Activated CD4-positive, alpha-beta T cell treated with anti-CD3 and anti-CD28 coated beads, Interleukin-2, amount 50 U/mL, for 24 hours (primary cell): ENCODE results near the gene ZNF578.
"Not testable (repeated sequence)": the region's sequence is repeated elsewhere in the genome, so short reads cannot be mapped to it uniquely, and the experiment has no call there.

Experiments
- DNase-seq, 2 donors: peaks; one replicate each; pipeline ENCODE4 v3.0.0-alpha.2; 2020; ENCODE audit warnings: low read depth in 1 of 2, low spot score in 1 of 2

Gene ZNF578

DNA sequence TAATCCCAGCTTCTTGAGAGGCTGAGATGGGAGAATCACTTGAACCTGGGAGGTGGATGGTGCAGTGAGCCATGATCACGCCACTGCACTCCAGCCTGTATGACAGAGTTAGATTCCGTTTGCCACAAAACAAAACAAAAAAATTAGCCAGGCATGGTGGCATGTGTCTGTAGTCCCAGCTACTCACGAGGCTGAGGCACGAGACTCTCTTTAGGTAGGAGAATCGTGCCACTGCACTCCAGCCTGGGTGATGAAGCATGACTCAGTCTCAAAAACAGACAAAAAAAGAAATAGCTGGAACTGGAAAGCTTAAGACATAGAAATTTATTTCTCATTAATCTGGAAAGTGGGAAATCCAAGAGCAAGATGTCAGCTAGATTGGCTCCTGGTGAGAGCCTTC lies 53.9 kb downstream of the ZNF578 start:
- DNase-seq = no peak

DNA sequence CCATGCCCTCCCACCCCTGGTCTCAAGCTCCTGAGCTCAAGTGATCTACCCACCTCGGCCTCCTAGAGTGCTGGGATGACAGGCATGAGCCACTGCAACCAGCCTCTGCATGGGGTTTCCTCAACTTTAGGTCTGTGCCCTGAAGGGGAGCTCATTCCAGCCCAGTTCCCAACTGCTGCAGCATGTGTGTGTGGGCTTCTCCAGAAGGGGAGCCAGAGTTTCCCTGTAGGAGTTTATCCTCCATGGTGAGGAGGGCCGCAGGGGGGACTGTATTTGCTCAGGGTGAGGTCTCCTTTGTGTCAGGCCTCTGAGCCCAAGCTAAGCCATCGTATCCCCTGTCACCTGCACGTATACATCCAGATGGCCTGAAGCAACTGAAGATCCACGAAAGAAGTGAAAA lies 62.8 kb downstream of the ZNF578 start:
- no peak for DNase-seq

DNA sequence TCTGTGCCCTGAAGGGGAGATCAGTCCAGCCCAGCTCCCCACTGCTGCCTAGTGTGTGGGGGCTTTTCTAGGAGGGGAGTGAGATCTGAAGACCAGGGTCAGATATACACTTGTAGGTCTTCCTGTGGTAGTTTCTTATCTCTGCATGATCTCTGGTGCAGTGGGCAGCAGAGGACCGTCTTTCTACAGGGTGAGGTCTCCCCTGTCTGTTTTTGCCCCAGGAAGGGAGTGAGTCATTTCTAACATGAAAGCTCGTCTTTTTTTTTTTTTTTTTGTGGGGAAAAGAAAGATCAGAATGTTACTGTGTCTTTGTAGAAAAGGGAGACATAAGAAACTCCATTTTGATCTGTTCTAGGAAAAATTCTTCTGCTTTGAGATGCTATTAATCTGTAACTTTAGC lies 65.3 kb downstream of the ZNF578 start:
- no peak for DNase-seq

DNA sequence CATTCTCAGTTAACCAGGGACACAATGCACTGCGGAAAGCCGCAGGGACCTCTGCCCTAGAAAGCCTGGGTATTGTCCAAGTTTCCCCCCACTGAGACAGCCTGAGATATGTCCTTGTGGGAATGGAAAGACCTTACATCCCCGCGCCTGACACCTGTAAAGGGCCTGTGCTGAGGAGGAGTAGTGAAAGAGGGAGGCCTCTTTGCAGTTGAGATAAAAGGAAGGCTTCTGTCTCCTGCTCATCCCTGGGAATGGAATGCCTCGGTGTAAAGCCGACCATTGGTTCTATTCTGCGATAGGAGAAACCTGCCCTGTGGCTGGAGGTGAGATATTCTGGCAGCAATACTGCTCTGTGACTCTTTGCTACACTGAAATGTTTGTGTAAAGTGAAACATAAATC lies 65.8 kb downstream of the ZNF578 start:
- DNase-seq = not testable (repeated sequence)

DNA sequence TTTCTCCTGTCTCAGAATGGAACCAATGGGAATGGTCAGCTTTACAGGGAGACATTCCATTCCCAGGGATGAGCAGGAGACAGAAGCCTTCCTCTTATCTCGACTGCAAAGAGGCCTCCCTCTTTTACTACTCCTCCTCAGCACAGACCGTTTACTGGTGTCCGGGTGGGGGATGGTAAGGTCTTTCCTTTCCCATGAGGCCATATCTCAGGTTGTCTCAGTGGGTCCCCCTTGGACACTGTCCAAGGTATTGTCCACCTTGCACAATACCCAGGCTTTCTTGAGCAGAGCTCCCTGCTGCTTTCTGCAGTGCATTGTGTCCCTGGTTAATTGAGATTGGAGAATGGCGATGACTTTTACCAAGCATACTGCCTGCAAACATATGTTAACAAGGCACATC lies 66.7 kb downstream of the ZNF578 start:
- DNase-seq = no peak

DNA sequence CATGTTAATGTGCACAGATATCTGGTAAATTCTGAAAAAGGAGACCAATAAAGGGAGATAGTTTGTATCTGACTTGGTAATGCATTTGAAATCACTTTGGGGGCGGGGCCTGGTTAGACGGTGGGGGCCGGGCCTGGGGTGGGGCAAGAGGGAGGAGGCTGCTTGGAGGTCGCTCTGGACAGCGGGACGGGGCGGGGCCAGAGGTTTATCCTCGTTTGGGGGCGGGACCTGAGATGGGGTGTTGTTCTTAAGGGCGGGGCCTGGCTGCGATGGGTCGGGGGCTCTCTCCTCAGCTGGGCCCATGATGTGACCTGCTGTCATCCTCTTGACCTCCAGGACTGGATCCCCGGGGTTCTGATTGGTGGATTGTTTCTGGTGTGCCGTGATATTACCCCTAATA lies 69.2 kb downstream of the ZNF578 start:
- no peak for DNase-seq

DNA sequence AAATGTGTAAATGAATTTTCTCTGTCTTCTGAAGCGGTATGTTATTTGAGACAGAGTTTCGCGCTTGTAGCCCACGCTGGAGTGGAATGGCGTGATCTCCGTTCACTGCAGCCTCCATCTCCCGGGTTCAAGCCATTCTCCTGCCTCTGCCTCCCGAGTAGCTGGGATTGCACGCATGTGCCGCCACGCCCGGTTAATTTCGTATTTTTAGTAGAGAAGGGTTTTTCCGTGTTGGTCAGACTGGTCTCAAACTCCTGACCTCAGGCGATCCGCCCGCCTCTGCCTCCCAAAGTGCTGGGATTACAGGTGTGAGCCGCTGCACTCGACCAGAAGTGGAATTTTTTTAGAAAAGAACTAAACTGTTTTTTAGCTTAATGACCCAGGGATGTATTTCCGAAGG lies 70.7 kb downstream of the ZNF578 start:
- no peak for DNase-seq

DNA sequence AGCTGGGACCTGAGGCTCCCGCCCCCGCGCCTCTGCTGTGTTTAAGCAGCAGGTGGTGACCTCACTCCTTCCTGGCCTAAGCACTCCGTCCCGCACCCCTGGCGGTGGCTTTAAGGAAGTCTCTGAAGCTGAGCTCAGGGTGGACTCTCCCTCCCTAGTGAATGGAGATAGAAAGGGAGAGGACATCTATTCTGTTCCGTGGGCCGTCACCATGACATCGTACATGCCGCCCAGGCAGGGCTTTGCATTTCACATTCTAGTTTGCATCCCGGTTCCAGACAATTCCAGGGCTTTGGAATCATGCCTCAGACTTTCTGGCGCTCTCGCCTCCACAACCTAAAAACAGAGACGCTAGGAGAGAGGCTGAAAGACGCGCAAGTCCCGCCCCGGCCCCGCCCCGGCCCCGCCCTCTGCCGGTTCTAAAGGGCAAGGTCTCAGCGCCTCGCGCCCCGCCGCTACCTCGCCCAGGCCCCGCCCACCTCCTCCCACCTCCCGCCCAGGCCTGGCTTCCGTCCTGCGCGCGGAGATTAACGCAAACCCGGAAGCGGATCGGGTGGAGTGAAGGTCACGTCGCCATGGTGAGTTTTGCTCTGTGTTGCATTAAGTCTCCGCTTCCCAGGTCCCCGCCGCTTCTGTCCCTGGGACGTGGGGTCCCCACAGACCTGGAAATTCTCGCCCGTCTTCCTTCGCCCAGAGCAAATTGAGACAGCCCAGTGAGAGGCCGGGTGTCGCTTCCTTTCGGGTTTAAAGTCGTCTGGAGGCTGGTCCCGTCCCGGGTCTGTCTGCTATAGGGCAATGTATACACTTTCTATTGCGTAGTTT lies 74.0 kb downstream of the ZNF578 start, which contains the start of gene ZNF808:
TSS of gene ZNF808 (plus strand) at position 535 of the 822 bp plus-strand sequence. CDS start 15,617 bp downstream, outside the sequence.
- peak; percentile 93 to 95 for DNase-seq

DNA sequence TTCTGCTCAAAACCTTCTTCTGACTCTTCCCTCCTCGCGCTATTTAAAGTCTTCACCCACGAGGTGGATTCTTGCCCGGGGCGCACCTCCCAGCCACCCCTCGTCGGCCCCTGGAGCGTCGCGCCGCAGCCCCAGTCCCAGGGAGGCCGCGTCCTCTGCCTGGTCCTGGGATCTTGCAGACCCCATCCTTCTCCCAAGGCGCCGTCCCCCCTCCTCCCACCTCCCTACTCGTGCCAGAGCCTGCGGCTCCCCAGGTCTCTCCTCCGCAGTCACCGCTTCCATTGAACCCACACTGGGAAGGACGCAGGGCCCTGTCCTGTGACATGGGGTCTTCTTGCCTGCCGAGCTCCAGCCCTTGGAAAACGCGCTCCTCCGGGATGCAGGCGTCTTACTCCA lies 74.6 kb downstream of the ZNF578 start:
- DNase-seq = no peak

DNA sequence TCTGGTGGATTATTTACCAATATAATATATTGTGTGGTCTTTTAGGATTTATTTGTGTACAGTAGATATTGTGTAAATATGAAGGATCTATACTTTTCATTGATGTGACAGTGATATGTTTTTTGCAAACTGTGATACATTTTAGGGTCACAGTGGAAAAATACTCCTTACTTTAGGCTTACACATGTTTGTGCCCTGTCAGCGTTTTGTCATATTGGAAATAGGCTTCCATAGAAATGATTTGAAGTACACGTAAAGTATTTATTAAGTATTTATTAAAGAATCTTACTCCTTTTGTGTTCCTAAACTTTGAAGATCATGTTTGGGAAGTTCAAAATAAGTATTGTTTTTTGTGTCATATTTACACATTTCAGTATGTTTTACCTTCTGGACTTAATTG lies 79.1 kb downstream of the ZNF578 start:
- no peak for DNase-seq

DNA sequence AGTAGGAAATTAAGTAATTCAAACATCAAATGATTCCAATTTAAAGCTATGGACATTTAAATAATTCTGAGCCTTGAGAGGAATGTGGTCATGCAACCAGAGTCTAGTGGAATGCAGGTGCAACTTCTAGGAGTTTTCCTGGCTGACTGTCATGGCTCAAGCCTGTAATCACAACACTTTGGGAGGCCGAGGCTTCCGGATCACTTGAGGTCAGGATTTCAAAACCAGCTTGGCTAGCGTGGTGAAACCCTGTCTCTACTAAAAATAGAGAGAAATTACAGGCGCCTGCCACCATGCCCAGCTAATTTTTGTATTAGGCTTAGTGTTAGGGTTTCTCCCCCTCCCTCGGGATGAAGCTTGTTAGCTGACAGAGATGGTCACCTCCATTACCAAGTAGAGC lies 80.5 kb downstream of the ZNF578 start:
- DNase-seq = no peak

DNA sequence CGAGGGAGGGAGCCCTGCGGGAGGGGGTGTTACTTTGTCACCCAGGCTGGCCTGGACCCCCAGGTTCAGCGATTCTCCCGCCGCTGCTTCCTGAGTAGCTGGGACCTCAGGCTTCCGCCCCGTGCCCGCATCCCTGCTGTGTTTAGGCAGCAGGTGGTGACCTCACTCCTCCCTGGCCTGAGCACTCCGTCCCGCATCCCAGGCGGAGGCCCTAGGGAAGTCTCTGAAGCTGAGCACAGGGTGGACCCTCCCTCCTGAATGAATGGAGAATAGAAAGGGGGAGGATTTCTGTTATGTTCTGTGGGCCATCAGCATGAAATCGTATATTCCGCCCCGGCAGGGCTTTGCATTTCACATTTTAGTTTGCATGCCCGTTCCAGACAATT lies 82.0 kb downstream of the ZNF578 start:
- DNase-seq = not testable (repeated sequence)

DNA sequence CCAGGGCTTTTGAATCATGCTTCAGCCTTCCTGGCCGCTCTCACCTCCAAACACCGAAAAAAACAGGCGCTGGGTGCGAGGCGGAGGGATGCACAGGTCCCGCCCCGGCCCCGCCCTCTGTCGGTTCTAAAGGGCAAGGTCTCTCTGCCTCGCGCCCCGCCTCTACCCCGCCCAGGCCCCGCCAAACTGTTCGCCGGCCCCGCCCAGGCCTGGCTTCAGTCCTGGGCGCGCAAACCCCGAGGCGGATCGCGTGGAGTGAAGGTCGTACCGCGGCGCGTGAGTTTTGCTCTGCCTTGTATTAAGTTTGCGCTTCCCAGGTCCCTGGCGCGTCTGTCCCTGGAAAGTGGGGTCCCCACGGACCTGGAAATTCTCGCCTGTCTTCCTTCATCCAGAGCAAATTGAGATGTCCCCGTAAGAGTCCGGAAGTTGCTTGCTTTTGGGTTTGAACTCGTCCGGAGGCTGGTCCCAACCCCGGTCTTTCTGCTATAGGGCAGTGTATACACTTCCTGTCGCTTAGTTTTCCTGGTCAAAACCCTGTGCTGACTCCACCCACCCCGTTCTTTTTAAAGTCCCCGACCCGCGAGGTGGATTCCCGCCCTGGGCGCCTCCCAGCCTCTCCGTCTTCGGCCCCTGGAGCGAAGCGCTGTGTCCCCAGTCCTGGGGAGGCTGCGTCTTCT lies 82.6 kb downstream of the ZNF578 start:
- DNase-seq = peak; percentile 68 to 86

DNA sequence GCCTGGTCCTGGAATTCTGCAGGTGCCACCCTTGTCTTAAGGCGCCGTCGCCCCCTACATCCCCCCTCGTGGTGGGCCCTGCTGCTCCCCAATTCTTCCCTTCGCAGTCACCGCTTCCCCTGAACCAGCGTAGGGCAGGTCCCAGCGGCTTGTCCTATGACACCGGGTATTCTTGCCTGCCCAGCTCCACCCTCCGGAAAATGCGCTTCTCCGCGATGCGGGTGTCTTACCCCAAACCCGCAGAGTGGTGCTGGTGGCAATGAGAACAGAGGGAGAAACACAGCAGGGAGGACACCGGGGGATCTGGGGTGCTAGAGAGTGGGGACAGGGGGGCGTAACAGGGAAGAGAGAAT lies 83.1 kb downstream of the ZNF578 start:
- DNase-seq = peak; percentile 10 to 13

DNA sequence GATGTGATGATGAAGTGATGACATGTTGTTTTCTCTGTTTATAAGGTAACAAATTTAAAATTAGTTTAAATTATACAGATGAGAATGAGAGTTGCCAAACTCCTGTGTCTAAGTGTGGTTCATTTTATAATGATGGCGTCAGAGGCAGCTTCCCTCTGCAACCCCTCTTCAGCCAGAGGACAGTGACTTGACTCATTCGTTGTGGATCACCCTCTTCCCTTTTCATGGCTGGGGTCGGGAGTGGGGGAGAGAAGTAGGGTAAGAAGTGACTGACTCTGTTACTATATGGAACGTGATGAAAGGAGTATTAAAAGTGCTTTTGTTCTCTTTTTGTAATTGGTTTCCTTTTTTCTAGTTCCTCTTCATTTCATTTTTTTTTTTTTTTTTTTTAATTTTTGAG lies 85.5 kb downstream of the ZNF578 start:
- DNase-seq = not testable (repeated sequence)

DNA sequence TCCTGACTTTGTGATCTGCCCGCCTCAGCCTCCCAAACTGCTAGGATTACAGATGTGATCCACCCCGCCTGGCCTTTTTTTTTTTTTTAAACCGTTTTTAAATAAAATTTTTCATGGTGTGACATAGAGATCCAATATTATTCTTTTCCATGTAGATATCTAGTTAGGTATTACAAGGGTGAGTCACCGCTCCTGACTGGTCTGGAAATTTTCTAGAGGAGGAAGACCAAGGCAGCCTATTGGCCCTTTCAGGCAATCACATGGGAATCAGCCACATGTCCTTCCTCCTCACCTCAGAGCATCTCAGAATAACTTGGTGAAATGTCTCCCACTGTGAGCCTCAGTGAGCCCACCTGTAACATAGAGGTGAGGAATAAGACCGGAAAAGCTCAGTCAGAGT lies 87.8 kb downstream of the ZNF578 start:
- not testable (repeated sequence) for DNase-seq

DNA sequence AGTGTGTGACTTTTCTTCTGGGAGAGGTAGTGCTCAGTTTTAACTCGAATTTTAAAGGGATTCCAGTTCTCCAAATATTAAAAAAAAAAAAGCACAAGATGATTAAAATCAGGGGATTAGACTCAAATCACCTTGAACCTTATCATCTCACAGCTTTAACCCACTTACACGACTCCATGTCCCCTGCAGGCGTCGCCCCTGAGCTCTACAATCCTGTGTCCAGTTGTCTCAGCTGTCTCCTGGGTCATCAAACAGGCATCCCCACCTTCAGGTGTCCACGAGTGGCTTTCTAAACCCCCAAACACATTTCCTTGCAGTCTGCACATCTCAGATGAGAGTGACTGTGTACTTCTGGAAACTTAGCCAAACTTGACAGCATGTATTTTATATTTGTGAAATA lies 88.3 kb downstream of the ZNF578 start:
- DNase-seq = no peak

DNA sequence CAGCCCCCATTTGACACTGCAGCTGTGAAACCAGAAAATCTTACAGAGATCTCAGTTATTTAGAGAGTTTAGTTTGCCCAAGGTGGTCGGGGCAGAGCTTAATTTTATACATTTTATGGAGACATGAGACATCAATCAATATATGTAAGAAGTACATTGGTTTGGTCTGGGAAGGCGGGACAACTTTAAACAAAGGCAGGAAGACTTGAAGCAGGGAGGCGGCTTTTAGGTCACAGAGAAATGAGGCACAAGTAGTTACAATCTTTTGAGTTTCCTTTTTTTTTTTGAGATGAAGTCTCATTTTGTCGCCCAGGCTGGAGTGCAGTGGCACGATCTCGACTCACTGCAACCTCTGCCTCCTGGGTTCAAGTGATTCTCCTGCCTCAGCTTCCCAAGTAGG lies 89.2 kb downstream of the ZNF578 start:
- DNase-seq = not testable (repeated sequence)

DNA sequence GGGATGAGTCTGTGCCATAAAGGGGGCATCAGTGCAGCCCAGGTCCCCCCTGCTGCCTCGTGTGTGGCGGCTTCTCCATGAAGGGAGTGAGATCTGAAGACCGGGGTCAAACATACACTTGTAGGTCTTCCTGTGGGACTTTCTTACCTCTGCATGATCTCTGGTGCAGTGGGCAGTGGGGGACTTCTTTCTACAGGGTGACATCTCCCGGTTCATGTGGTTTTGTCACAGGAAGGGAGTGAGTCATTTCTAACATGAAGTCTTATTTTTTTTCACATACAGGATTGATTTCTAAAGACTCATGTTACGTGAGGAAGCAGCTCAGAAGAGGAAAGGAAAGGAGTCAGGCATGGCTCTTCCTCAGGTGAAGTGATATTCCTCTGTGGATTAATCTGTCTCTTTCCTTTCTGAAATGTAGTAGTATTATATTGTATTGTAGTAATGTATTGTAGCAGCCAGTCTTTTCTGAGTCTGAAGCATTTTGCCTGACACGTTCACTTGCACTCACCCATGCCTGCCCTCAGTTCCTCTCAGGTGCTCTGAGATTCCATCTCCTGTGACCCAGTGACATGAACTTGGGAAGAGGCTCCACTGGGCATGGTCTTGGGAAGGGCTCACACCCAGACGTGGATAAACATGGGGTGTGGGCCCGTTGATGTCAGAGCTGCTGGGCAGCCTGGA lies 89.8 kb downstream of the ZNF578 start:
- no peak for DNase-seq

DNA sequence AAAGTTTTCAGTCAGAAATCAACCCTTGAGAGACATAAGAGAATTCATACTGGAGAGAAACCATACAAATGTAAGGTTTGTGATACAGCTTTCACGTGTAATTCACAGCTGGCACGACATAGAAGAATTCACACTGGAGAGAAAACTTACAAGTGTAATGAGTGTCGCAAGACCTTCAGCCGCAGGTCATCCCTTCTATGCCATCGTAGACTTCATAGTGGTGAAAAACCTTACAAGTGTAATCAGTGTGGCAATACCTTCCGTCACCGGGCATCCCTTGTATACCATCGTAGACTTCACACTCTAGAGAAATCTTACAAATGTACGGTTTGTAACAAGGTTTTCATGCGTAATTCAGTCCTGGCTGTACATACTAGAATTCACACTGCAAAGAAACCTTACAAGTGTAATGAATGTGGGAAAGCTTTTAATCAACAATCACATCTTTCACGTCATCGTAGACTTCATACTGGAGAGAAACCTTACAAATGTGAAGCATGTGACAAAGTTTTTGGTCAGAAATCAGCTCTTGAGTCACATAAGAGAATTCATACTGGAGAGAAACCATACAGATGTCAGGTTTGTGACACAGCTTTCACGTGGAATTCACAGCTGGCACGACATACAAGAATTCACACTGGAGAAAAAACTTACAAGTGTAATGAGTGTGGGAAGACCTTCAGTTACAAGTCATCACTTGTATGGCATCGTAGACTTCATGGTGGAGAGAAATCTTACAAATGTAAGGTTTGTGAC lies 101.0 kb downstream of the ZNF578 start:
- DNase-seq = no peak

DNA sequence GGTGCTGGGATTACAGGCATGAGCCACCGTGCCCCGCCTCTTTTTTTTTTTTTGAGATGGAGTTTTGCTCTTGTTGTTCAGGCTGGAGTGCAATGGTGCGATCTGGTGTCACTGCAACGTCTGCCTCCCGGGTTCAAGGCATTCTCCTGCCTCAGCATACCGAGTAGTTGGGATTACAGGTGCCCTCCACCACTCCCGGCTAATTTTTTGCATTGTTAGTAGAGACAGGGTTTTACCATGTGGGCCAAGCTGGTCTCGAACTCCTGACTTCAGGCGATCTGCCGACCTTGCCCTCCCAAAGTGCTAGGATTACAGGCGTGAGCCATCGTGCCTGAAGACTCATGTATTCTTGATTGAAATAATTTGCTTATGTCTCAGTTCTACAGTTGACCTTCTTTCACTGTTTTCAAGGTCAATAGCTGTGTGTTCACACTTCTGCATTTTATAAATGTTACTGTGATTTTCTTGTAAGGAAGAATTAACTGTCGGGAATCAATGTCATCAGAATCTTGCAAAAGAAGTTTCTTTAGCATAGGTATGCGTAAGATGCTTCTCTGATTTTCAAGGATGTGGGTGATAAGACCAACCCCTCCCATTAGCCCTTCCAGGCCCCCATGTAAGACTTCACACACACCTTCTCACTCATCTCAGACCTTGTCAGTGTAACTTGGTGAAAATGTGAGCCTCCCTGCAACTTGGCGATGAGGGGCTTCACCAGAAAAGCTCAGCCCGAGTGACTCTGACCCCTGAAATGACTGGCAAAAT lies 104.1 kb downstream of the ZNF578 start:
- no peak for DNase-seq
